HG02610 (cell line): ENCODE data around the gene BSND.
"Not testable (repeated sequence)": the region's sequence is repeated elsewhere in the genome, so short reads cannot be mapped to it uniquely, and the experiment has no call there.

Experiments
- ATAC-seq: cut with Tn5 transposase; IDR thresholded peaks from one replicate; pipeline ENCODE4 v1.9.1; 2021; ENCODE audit warnings: mild to moderate bottlenecking, moderate library complexity; ENCODE audit not compliant: unreplicated experiment

The BSND gene

DNA sequence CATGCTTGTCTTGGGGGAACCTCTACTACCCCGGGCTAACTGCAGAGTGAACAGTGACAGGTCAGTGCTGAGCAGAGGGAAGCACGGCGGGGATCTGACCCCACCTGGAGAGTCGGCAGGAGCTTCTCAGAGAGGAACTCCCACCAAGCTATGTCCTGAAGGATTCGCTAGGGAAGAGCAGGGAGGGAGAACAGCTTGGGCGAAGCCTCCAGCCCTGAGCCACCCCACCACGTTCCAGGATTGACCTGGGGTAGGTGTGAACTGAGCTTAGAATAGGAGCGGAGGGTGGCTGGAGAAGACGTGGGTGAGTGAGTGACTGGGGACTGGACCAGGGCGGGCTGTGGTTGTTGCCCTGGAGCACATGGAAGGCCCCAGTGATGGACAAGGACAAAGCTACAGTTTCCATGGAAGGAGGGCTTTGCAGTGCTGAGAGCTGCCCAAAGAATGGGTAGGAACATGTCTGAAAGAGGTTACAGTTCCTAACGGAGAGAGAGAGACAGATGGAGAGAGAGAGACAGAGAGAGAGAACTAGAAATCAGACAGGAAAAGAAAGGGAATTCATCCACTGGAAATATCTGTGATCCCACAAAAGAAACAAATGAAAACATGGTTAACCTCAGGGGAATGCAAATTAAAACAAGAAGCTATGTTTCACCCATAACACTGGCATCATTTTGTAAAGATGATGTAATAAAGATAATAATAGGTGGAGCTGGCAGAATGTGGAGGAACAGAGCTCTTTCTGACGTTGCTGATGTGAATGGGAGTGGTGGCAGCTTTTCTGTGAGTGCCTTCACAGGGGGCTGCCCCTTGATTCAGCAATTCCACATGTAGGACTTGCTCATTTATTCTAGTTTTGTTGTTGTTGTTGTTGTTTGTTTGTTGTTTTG, 17.2 kb downstream of the BSND start:
- no peak for ATAC-seq

DNA sequence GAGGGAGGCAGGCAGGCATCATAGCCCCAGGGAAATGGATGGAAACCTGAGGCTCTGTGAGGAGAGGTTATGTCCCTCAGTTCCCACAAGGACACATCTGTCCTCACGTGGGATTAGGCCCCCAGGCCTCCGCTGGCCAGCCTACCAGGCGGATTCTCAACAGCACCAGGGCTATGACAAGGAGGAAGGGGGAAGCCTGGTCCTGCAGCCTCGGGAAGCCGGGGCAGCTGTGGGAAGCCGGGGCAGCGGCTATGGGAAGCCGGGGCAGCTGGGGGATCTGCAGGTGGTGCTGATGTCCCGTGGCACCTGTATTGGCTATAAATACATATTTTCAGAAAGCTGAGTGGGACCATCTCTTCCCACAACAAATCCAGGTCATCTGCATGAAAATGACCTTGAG, 19.7 kb downstream of the BSND start:
- no peak for ATAC-seq

DNA sequence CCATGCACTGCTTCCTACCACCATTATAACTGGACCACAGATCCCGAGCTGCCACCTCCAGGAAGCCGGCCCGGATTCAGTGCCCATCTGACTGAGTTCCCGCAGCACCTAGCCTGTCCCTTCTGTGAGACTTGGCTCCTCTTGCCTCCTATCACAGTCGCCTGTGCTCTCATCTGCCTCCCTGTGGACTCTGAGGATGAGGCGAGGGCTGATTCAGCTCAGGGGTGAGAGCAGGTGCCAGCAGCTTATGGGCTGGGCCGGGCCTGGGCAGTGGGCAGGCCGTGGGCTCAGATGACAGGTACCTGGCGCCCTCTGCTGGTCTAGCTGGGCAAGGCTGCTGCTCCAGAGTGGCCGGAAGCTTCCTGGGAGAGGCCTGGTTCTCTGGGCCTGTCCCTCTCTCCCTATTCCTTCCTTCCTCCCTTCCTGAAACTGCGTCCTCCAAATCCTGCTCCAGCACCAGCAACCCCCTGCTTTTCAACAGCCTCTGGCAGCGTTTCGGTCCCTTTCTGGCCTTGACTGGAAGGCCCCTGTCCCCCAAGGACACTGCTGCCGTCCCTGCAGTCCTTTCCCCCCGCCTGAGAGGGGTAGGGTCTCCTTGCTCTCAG, 23.3 kb downstream of the BSND start:
- ATAC-seq = peak; percentile 56

DNA sequence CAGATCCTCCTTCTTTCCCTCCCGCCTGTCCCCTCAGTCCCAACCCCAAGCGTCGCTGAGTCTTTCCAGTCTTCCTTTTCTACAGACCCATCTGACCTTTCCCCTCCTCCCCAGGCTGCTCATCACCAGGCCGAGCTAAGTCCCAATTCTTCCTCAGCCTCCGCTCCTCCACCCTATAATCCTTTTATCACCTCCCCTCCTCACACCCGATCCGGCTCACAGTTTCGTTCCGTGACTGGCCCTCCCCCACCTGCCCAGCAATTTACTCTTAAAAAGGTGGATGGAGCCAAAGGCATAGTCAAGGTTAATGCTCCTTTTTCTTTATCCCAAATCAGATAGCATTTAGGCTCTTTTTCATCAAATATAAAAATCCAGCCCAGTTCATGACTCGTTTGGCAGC, 25.4 kb downstream of the BSND start:
- not testable (repeated sequence) for ATAC-seq

DNA sequence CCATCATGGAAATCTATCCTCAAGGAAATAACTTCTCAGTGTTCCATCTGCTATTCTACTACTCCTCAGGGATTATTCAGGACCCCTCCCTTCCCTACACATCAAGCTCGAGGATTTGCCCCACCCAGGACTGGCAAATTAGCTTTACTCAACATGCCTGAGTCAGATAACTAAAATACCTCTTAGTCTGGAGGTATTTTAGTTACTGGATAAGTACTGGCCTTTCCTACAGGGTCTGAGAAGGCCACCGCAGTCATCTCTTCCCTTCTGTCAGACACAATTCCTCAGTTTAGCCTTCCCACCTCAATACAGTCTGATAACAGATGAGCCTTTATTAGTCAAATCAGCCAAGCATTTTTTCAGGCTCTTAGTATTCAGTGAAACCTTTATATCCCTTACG, 27.9 kb downstream of the BSND start:
- not testable (repeated sequence) for ATAC-seq

DNA sequence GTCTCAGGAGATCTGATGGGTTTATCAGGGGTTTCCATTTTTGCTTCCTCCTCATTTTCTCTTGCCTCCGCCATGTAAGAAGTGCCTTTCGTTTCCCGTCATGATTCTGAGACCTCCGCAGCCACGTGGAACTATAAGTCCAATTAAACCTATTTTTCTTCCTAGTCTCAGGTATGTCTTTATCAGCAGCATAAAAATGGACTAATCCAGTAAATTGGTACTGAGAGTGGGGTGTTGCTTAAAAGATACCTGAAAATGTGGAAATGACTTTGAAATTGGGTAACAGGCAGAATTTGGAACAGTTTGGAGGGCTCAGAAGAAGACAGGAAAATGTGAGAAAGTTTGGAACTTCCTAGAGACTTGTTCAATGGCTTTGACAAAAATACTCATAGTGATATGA, 32.4 kb downstream of the BSND start:
- ATAC-seq = not testable (repeated sequence)

DNA sequence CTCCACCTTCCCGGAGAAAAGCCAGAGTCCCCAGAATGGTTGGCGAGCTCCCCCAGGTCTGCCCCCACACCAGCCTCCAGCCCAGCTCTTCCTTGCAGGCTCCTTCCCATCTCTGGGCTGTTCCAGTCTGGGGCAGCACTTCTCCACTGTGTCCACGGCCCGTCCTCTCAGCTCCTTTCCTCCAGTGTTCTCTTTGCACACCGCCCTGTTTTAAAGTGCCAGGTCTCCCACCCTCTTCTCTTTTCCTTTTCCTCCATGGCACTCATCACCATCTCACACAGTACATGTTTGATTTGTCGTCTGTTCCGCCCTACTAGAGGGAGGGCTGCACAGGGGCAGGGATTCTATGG, 34.5 kb downstream of the BSND start:
- no peak for ATAC-seq

DNA sequence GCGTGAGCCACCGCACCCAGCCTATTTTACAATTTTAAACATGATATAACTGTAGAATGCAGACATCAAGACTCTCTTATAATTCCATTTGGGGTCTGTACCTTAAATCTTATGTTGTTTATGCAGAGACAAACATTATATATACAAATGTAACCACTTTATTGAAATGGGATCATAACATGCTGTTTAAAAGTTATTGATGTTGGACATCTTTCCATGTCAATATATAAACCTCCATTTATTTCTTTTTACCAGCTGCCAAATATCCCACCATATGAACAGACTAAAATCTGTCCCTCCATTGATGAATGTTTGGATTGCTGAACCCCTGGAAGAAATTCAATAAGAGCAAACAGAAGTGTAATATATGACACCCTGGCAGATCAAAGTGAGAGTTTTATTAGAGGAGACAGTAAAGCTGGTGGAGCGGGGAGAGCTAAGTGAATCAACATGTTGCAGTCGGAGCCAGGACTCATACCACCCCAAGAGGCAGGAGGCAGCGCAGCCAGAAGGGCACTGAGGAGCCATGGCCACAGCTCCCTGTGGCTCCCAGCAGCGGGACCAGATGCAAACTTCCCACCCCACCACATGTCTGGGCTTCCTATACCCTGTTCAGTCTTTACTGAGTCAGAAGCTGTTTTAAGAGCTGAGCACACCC, 35.9 kb downstream of the BSND start:
- ATAC-seq = no peak

DNA sequence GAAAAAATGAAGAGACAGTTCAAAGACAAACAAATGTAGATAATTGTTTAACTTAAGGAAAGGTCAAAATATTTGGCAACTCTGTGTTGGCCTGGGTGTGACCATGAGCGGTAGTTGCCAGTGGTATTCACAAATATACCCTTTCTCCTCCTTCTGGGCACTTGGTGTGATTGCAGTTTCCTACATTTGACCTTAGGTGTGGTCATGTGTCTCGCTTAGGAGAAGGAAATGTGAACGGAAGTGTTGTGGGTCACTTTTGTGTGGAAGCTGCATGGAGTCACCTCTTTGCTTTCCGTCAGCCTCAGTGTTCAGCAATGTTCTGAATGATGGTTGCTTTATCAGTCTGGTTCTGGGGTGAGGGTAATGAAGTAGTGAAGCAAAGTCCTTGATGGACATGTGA, 37.2 kb downstream of the BSND start:
- ATAC-seq = no peak

DNA sequence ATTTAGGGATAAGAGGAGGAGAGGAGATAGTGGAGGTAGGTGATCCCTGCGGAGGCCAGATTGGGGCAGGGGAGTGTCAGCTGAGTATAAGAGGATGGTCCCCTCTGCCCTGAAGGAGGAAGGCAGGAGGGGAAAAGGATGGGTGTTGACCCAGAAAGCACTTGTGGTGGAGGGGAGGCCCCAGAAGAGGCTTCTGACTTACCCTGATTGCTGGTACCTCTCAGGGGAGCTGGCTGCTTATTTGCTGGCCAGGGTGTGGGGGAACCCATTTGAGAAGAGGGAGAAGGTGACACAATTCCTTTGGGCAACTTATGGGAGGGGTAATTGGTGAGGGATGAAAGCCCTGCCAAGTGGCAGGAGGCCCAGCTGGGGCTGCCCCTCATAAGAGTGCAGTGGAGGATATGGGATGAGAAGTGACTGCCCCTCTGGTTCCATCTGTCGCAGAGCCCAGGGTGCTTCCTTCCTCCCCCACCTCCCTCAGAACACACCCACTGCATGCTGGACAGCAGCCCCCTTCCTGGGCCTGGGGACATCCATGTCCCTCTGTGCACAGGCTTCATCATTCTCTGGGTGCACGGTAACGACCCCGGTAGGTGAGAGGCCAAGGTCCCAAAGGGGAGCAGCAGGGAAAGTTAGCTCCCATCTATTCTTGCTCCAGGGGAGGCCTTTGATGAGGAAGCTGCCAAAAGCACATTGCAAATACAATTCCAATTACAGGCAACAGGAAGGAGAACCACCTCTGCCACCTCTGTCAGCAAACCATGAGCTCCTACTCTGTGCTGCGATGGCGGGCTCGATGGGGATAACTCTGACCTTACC, 39.2 kb downstream of the BSND start:
- ATAC-seq = no peak

DNA sequence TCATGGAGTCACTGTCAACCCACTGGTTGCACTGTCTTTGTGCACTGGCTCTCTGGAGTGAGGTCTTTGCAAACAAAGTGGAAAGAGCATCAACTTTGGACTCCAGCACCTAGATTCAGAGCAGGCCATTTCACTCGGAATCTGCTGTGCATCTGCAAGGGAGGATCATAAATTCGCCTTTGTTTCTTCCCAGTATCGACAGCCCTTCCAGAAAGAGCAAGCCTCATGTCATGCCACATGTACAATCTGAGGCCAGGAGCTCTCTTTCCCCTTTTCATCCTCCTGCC, 39.8 kb downstream of the BSND start:
- ATAC-seq = no peak

DNA sequence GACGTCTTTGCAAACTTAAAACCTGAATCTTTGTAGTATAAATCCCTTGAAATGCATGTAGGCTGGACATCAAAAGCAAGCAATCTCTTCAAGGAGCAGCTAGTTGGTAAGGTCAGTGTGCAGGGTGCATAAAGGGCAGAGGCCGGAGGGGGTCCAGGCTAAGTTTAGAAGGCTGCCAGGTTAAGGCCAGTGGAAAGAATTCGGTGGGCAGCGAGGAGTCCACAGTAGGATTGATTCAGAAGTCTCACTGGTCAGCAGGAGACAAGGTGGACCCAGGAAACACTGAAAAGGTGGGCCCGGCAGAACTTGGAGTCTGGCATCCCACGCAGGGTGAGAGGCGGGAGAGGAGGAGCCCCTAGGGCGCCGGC, 40.2 kb downstream of the BSND start:
- no peak for ATAC-seq

DNA sequence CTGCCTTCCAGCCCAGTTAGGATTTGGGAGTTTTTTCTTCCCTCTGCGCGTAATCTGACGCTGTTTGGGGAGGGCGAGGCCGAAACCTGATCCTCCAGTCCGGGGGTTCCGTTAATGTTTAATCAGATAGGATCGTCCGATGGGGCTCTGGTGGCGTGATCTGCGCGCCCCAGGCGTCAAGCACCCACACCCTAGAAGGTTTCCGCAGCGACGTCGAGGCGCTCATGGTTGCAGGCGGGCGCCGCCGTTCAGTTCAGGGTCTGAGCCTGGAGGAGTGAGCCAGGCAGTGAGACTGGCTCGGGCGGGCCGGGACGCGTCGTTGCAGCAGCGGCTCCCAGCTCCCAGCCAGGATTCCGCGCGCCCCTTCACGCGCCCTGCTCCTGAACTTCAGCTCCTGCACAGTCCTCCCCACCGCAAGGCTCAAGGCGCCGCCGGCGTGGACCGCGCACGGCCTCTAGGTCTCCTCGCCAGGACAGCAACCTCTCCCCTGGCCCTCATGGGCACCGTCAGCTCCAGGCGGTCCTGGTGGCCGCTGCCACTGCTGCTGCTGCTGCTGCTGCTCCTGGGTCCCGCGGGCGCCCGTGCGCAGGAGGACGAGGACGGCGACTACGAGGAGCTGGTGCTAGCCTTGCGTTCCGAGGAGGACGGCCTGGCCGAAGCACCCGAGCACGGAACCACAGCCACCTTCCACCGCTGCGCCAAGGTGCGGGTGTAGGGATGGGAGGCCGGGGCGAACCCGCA, 40.8 kb downstream of the BSND start, which contains the start of gene PCSK9:
Gene PCSK9, plus strand, starts transcription at position 207 of the 741 bp plus-strand sequence. Its CDS starts 290 bp downstream, at position 497.
- no peak for ATAC-seq

DNA sequence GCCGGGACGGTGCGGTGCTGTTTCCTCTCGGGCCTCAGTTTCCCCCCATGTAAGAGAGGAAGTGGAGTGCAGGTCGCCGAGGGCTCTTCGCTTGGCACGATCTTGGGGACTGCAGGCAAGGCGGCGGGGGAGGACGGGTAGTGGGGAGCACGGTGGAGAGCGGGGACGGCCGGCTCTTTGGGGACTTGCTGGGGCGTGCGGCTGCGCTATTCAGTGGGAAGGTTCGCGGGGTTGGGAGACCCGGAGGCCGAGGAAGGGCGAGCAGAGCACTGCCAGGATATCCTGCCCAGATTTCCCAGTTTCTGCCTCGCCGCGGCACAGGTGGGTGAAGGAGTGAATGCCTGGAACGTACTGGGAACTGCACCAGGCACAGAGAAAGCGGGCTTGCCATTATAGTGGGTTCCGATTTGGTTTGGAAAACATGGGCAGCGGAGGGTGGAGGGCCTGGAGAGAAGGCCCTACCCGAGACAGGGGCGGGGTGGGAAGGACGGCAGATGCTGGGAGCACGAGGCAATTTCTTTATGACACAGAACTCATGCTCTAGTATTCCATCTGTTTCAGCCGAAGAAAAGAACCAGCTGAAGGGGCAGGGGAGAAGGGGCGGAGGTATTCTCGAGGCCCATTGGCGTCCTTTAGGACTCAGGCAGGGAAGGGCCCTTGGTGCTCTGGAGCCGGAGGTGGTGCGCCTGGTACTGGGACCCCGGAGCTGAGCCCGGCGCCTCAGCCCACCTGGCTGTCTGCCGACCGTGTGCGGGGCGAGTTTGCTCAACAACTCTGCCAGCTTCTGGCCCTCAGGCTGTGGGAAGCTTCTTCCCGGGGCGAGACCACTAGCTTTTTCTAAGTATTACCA, 41.6 kb downstream of the BSND start:
- ATAC-seq = no peak

DNA sequence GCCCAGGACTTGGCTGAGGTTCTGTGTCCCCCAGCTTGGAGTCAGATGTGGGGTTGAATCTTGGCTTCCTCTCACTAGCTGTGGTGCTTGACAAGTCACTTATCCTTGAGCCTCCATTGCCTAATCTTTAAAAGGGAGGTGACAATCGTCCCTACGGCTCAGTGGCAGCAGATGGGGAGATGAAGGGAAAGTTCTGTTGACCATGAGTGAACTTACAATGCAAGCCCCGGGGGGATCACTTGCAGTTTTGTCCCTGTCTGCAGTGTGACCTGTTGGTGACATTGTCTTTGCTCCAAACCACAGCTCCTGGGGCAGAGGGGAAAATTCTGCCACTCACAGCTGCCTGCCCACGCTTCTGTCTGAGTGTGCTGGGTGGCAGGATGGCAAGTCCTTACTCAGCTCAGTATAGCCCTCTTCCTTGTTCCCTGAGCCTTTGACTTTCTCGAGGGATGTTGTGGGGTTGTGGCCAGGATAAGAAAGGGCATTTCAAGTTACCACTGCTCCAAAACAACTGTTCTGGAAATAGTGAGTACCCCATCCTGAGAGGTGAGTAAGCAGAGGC, 42.3 kb downstream of the BSND start:
- ATAC-seq = no peak

DNA sequence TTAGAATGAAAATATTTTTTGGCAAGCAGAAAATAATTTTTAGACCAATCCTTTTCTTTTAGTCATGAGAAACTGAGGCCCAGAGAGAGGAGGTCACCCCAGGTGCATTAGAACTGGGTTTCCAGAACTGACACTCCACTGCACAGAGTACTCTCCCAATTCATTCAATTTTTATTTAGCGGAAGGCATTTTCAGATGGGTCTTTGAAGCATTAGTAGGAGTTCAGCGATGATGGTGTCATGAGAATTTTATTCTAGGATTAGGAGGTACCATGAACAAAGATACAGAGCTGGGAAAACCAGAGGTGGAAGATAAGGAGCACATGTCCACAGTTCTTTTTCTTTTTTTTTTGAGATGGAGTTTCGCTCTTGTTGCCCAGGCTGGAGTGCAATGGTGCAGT, 42.9 kb downstream of the BSND start:
- ATAC-seq = no peak

DNA sequence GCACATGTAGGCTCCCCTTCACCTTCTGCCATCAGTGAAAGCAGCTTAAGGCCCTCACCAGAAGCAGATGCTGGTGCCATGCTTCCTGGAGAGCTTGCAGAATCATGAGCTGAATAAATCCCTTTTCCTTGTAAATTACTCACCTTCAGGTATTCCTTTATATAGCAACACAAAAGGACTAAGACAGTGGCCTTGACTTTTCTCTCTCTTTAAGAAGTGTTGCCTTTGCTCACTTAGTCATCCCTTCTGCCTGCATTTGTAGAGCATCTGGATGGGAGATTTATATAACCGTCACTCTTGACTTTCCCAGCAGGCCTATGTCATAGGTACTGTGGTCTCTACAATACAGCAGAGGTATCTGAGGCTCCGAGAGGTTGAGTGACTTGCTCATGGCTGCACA, 44.3 kb downstream of the BSND start:
- ATAC-seq = no peak

DNA sequence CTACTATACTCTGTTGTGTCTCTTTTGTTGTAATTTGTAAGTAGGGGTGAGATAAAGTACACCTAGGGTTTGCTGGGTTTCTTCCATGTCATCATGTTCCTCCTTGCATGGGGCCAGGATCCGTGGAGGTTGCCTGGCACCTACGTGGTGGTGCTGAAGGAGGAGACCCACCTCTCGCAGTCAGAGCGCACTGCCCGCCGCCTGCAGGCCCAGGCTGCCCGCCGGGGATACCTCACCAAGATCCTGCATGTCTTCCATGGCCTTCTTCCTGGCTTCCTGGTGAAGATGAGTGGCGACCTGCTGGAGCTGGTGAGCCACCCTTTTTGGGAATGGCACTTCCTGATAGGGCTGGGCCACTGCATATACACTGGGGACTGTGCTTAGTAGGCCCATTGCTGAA, 45.0 kb downstream of the BSND start:
- no peak for ATAC-seq

DNA sequence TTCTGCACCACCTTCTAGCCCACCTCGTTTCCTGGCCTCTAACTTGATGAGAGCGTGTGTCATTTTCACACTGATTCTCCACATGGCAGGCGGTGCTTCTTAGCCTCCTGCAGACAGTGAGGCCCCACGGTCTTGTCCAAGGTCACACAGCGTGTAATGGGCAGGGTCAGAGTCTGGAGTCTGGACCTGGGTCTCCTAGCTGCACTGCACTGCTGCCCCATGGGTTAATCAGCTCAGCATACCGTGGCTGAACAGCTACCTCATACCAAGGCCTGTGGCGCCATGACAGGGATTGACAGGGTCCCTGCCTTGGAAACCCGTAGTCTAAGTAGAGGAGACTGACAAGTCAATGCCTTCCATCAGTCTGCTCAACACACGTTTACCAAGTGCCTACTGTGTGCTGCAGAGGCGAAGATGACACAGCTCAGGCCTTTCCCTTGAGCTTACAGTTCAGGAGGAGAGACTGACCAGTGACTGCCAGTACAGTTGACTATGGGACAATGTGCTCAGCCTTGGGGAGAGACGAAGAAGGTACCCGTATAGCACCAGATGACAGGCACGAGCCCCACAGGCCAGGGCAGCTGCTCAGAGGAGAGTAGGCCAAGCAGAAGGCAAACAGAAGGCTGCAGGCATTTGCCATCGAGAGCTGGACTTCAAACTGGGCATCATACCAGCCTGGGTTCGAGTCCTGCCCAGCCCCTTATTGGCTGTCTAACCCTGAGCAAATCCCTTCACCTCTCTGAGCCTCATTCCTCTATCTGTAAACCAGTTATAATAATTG, 46.1 kb downstream of the BSND start:
- ATAC-seq = no peak
